ENCODE data around the gene UCP2.

The UCP2 gene

DNA sequence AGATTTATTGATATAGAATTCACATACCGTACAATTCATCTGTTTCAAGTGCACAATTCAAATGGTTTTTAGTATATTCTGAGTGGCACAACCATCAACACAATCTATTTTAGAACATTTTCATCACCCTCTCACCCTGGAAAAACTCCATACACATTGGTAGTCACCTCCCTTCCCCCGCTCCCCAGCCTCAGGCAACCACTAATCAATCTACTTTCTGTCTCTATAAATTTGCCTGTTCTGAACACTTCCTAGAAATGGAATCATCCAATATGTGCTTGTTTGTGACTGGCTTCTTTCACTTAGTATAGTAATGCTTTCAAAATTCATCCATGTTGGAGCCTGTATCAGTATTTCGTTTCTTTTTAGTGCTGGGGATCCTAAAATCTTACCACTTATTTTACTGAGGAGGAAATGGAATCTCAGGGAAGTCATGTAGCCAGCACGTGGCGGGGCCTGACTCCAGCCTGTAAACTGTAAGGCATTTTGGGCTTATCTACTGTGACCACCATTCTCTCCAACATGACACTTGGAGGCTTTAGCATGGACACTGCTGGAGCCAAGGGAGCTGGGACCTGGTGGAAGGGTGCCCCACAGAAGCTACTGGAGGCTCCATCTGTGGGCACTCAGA is 27.1 kb upstream of the UCP2 start:
- DNase-seq = no peak

DNA sequence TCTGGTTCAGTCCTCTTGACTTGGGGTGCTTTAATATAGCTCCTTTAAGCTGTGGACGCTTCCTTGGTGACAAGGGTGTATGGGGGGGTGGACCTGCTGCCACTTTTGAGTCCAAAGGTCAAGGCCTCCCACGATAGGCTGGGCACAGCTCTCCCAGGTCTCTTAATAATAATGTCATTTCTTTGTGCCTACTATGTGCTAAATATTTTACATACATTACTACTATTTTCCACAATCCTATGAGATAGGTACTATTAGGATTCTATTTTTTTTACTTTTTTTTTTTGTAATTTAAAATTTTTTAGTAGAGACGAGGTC is 26.5 kb upstream of the UCP2 start:
- no peak for DNase-seq

DNA sequence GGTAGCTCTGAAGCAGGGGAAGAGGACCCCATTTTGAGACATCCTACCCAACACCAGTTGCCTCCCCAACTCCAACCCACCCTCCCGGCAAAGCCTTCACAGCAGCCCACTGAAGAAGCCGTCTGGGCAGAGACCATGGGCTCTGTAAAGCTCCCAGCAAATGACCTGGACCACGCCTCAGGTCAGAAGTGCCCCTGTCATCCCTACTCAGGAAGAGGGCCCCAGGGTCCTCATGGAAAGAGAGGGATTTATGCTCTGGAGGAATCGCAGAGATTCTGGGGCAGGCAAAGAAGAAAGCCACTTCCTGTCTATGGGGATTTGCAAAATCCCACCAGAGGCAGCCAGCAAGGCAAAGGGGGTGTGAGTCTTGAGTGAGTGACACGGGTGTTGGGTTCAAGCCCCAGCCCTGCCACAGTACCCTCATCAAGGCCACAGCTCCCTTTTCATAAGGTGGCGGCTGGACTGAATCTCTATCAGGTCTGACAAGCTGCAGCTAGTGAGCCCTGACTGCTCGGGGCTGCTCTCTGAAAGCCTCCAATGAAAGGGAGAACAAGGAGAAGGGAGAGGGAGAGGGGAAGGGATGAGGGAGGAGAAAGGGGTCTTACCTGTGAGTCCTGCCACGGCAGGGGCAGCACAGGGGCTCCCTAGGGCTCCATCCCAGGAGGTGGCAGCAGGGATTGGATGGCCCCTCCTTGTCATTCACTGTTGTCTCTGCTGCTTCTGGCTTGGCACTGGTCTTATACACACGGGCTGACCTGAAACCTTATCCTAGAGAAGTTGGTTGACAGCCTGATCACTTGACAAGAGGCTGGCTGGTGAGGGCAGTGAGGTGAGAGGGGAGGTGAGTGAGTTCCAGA is 26.0 kb upstream of the UCP2 start, which contains the start of gene UCP3:
TSS of gene UCP3 (minus strand) at position 713 of the 857 bp plus-strand sequence. CDS start 2,043 bp downstream, outside the sequence.
- DNase-seq = no peak

DNA sequence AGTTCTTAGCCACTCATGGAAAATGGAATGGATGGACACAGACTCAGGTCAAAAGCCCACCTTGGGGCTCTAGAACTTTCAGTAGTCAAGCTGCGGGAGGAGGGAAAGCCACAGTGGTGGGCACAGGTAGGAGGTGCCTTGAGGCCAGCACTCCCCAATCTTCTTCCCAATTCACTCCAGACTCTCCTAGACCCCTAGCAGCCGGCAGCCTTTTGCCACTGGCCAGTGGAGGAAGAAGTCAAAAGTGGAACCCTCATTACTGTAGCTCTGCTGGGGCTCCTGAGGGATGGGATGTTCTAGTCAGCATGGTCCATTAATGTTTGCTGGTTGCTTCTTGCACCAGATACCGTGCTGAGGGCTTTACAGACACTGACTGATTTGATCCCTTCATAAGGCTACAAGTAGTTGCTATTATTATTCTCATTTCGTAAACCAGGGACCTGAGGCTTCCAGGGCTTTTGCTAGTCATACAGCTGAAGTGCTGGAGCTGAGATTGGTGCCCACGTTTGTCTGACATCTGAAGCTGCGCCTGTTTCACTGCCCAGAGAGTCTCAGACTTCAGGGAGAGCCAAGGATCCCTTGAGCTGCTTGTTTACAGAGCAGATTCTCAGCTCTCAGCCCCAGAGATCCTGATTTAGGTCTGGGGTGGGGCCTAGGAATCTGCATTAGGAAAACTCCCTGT is 25.2 kb upstream of the UCP2 start:
- no peak for DNase-seq

DNA sequence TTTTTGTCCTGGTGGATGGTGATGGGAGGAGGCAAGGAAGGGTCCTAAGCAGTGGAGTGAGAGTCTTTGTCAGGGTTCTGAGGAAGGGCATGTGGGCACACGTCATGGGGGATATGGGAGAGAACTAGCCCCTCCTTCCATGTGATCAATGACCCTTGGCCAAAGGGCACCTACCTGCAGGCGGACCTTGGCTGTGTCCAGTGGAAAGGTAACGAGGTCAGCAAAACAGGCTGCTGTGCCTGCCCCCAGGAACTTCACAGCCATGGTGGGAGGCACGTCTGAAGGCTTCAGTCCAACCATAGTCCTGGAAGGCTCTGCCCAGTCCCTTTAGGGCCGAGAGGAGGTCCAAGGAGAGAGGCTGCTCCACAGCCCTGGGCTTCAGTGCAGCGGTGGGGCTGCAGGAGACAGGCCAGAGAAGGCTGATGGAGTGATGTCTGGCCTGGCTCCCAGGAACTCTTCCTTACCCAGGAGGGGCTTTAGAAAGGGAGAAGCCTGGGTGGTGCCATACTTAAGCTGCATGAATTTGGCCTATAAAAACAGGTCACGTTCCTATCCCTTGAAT is 24.2 kb upstream of the UCP2 start:
- no peak for DNase-seq

DNA sequence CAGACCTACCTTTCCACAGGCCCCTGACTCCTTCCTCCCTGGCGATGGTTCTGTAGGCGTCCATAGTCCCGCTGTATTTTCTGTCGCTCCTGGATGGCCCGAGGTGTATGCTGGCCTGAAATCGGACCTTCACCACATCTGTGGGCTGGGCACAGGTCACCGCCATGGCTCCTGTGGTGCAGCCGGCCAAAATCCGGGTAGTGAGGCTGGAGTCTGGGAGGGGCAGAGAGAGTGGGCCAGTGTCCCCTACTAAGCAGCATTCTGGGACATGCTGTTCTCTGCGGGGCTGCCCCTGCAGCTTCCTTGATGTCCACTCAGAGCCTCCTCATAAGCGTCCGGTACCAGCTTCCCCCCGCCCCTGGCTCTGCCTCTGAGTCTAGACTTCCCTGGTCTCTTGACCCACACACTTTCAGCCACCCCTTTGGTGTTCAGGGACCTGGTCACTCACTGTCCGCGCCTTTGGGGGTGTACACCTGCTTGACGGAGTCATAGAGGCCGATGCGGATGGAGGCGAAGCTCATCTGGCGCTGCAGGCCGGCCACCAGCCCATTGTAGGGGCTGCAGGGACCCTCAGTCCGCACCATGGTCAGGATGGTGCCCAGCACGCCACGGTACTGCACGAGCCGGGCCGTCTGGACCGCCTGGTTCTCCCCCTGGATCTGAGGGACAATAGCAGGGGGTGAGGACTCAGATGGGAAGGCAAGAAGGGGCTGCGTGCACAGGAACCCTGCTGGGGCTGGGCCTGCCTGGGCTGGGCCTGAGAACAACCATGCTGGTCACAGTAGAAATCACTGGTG is 23.3 kb upstream of the UCP2 start:
- DNase-seq = no peak

GRCh38 chr11:74004759-74005615 is 22.3 kb upstream of the UCP2 start:
- DNase-seq = no peak

GRCh38 chr11:74004046-74004695 is 21.5 kb upstream of the UCP2 start:
- DNase-seq = no peak

DNA sequence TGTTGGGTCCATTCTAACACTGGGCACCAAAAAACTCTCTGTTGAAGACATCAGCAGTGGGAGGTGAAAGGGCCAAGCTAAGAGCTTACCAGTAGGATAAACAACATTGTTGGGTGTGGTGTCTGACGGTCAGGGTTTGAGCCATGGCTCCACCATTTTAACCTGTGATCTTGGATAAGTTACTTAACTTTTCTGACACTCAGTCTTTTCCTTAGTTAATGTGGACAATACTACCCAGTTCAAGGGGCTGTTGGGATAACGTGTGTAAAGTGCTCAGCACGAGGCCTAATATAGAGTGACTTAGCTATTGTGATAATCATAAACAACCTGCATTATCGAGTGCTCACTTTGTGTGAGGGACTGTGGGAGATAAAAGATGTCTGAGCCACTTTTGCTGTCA is 20.2 kb upstream of the UCP2 start:
- DNase-seq = no peak

GRCh38 chr11:74001822-74002286 is 19.2 kb upstream of the UCP2 start:
- no peak for DNase-seq

GRCh38 chr11:74000307-74001133 is 17.9 kb upstream of the UCP2 start:
- no peak for DNase-seq

- DNase-seq = no peak
Measured at GRCh38 chr11:73999581-74000306, 17.1 kb upstream of the UCP2 start.

GRCh38 chr11:73998846-73999575 is 16.4 kb upstream of the UCP2 start:
- no peak for DNase-seq

DNA sequence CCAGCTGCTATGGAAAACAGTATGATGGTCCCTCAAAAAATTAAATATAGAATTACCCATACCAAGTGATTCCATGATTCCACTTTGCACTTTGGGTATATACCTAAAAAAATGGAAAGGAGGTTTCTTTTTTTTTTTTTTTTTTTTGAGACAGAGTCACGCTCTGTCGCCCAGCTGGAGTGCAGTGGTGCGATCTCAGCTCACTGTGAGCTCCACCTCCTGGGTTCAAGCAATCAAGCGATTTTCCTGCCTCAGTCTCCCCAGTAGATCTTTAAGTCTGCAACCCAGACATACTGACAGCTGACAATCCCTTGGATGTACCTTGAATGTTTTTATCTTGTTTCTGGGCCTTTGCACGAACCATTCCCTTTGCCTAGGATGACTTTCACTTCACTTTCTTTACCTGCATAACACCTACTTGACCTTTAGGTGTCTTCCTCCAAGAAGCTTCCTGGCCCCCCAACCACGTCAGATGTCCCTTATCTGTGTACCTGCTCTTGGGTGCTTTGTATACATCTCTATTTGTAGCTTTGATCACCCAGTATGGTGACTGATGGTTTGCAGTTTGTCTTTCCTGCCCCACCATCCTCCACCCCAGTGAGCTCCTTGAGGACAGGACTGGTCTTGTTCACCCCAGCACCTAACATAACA is 14.6 kb upstream of the UCP2 start:
- no peak for DNase-seq

GRCh38 chr11:73996161-73996747 is 13.6 kb upstream of the UCP2 start:
- no peak for DNase-seq

- DNase-seq = no peak
Measured at GRCh38 chr11:73995731-73996130, 13.1 kb upstream of the UCP2 start.

- no peak for DNase-seq
Measured at GRCh38 chr11:73995247-73995646, 12.6 kb upstream of the UCP2 start.

Data from fibroblast of skin of right biceps (primary cell).